HEK293 (cell line): ENCODE results near the gene MAGEA8.
"Not testable (repeated sequence)": the region's sequence is repeated elsewhere in the genome, so short reads cannot be mapped to it uniquely, and the experiment has no call there.

ENCODE experiments used
- ATF2 ChIP-seq: fragments of 450-650 bp; formaldehyde crosslinking; IDR thresholded peaks from 2 replicates; pipeline ENCODE4 v1.5.1; 2016; ENCODE audit warnings: missing biosample characterization, missing genetic modification characterization, low read depth
- ZBTB10 ChIP-seq: fragments of 450-650 bp; formaldehyde crosslinking; IDR thresholded peaks from 2 replicates; pipeline ENCODE4 v1.5.1; 2016; ENCODE audit warnings: missing biosample characterization, missing genetic modification characterization
- ZBTB21 ChIP-seq: fragments of 450-650 bp; formaldehyde crosslinking; IDR thresholded peaks from 2 replicates; pipeline ENCODE4 v1.5.1; 2017; ENCODE audit warnings: missing biosample characterization, missing genetic modification characterization
- ZFP37 ChIP-seq: fragments of 450-650 bp; formaldehyde crosslinking; IDR thresholded peaks from 2 replicates; pipeline ENCODE4 v1.5.1; 2016; ENCODE audit warnings: missing biosample characterization, missing genetic modification characterization
- ZNF140 ChIP-seq: fragments of 450-650 bp; formaldehyde crosslinking; IDR thresholded peaks from 2 replicates; pipeline ENCODE4 v1.5.1; 2016; ENCODE audit warnings: missing biosample characterization, missing genetic modification characterization
- ZNF174 ChIP-seq: fragments of 450-650 bp; formaldehyde crosslinking; IDR thresholded peaks from 2 replicates; pipeline ENCODE4 v1.5.0; 2017; ENCODE audit warnings: missing biosample characterization, mild to moderate bottlenecking, missing genetic modification characterization
- ZNF18 ChIP-seq: fragments of 450-650 bp; formaldehyde crosslinking; IDR thresholded peaks from 2 replicates; pipeline ENCODE4 v1.5.1; 2016; ENCODE audit warnings: missing biosample characterization, missing genetic modification characterization
- ZNF501 ChIP-seq: fragments of 450-650 bp; formaldehyde crosslinking; IDR thresholded peaks from 2 replicates; pipeline ENCODE4 v1.5.1; 2016; ENCODE audit warnings: missing biosample characterization, missing genetic modification characterization
- ZNF561 ChIP-seq: fragments of 450-650 bp; IDR thresholded peaks from 2 replicates; pipeline ENCODE4 v1.5.1; 2018; ENCODE audit warnings: missing biosample characterization, missing genetic modification characterization, borderline replicate concordance
- TF ChIP-seq, protein P1 (sequence below): fragments of 450-650 bp; formaldehyde crosslinking; IDR thresholded peaks from 2 replicates; pipeline ENCODE4 v1.5.1; 2016; ENCODE audit warnings: missing biosample characterization, missing genetic modification characterization

- TF ChIP-seq, protein P1, sequence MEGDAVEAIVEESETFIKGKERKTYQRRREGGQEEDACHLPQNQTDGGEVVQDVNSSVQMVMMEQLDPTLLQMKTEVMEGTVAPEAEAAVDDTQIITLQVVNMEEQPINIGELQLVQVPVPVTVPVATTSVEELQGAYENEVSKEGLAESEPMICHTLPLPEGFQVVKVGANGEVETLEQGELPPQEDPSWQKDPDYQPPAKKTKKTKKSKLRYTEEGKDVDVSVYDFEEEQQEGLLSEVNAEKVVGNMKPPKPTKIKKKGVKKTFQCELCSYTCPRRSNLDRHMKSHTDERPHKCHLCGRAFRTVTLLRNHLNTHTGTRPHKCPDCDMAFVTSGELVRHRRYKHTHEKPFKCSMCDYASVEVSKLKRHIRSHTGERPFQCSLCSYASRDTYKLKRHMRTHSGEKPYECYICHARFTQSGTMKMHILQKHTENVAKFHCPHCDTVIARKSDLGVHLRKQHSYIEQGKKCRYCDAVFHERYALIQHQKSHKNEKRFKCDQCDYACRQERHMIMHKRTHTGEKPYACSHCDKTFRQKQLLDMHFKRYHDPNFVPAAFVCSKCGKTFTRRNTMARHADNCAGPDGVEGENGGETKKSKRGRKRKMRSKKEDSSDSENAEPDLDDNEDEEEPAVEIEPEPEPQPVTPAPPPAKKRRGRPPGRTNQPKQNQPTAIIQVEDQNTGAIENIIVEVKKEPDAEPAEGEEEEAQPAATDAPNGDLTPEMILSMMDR (tag by site-specific recombination) = not testable (repeated sequence)
- TF ChIP-seq ZNF501 (tag by site-specific recombination); ZFP37 (tag by site-specific recombination); ATF2; ZBTB10 (tag by site-specific recombination); ZNF561 (tag by site-specific recombination); ZBTB21; ZNF18 (tag by site-specific recombination); ZNF174 (tag by site-specific recombination); ZNF140: not testable (repeated sequence)
Observed at GRCh38 chrX:149923836-149924235, 42.9 kb downstream of the MAGEA8 start.
